GM19025 (cell line): ENCODE results near the gene PSMD3.
"Not testable (repeated sequence)": the region's sequence is repeated elsewhere in the genome, so short reads cannot be mapped to it uniquely, and the experiment has no call there.

Experiments used
- ATAC-seq: cut with Tn5 transposase; IDR thresholded peaks from one replicate; pipeline ENCODE4 v1.9.1; 2021; ENCODE audit warnings: mild to moderate bottlenecking, low read depth, moderate library complexity; ENCODE audit not compliant: unreplicated experiment

Gene PSMD3

GRCh38 chr17:39995438-39995837, 14.8 kb downstream of the PSMD3 start:
- ATAC-seq, result no peak

GRCh38 chr17:39996162-39996561, 15.6 kb downstream of the PSMD3 start:
- ATAC-seq, result no peak

- no peak for ATAC-seq
These were observed 16.2 kb downstream of the PSMD3 start for GRCh38 chr17:39996800-39997199.

GRCh38 chr17:39997543-39997942, 16.9 kb downstream of the PSMD3 start:
- no peak for ATAC-seq

GRCh38 chr17:39999067-39999466, 18.5 kb downstream of the PSMD3 start:
- no peak for ATAC-seq

- ATAC-seq, result no peak
These were observed 19.6 kb downstream of the PSMD3 start for GRCh38 chr17:40000161-40000560.

GRCh38 chr17:40001335-40001734, 20.7 kb downstream of the PSMD3 start:
- not testable (repeated sequence) for ATAC-seq

GRCh38 chr17:40004072-40004471, 23.5 kb downstream of the PSMD3 start:
- no peak for ATAC-seq

GRCh38 chr17:40004712-40005111, 24.1 kb downstream of the PSMD3 start:
- no peak for ATAC-seq

- ATAC-seq, result no peak
These were observed 24.9 kb downstream of the PSMD3 start for GRCh38 chr17:40005520-40005919.

- not testable (repeated sequence) for ATAC-seq
These were observed 30.4 kb downstream of the PSMD3 start for GRCh38 chr17:40010946-40011500.

- ATAC-seq, result not testable (repeated sequence)
These were observed 31.5 kb downstream of the PSMD3 start for GRCh38 chr17:40012017-40012647.

- ATAC-seq, result no peak
These were observed 33.9 kb downstream of the PSMD3 start for GRCh38 chr17:40014375-40014980.

- ATAC-seq, result no peak
These were observed 34.7 kb downstream of the PSMD3 start, which contains the start of gene CSF3 for GRCh38 chr17:40015005-40015997. Gene CSF3 (plus strand): TSS chr17:40015440. CDS start chr17:40015475, 35 bp downstream.

GRCh38 chr17:40015998-40016985, 35.7 kb downstream of the PSMD3 start:
- ATAC-seq, result no peak

GRCh38 chr17:40017422-40018080, 36.9 kb downstream of the PSMD3 start:
- no peak for ATAC-seq

- no peak for ATAC-seq
These were observed 37.9 kb downstream of the PSMD3 start for GRCh38 chr17:40018211-40019121.
